GM23338 (cell line): ENCODE results near the gene FARP1. TPM values are rescaled to one million over a fixed set of nuclear protein-coding genes. Genes with fewer than 3 reads are reported as not detected.

Experiments used
- ATAC-seq: fragments of 200-7000 bp; cut with Tn5 transposase; 3 replicates; pipeline ENCODE4 v1.9.1; 2020
- DNase-seq: peaks from one replicate; pipeline ENCODE4 v3.0.0-alpha.2; 2015; ENCODE audit warnings: low spot score
- H2AFZ ChIP-seq: fragments of 200-600 bp; sonication (generic); 2 replicates; pipeline ENCODE4 v1.8.0; 2016; ENCODE audit warnings: antibody characterized with exemption, mild to moderate bottlenecking, moderate library complexity
- H3F3A ChIP-seq: fragments of 200-600 bp; sonication (generic); replicated peaks from 2 replicates; pipeline ENCODE4 v1.8.0; 2017; ENCODE audit warnings: antibody characterized with exemption, mixed run types, low read depth
- H3K27ac ChIP-seq: fragments of 200-600 bp; sonication (generic); 2 replicates; pipeline ENCODE4 v1.6.1; 2016; ENCODE audit warnings: low read depth
- H3K27me3 ChIP-seq: fragments of 200-600 bp; sonication (generic); 2 replicates; pipeline ENCODE4 v1.8.0; 2016; ENCODE audit warnings: mild to moderate bottlenecking, mixed run types, moderate library complexity; ENCODE audit not compliant: insufficient read depth
- H3K36me3 ChIP-seq: fragments of 200-600 bp; sonication (generic); 2 replicates; pipeline ENCODE4 v1.8.0; 2016; ENCODE audit warnings: mild to moderate bottlenecking; ENCODE audit not compliant: insufficient read depth
- H3K4me1 ChIP-seq: fragments of 200-600 bp; sonication (generic); 2 replicates; pipeline ENCODE4 v1.8.0; 2016; ENCODE audit warnings: mild to moderate bottlenecking, moderate library complexity; ENCODE audit not compliant: insufficient read depth
- H3K4me2 ChIP-seq: fragments of 200-600 bp; sonication (generic); 2 replicates; pipeline ENCODE4 v1.7.1; 2017; ENCODE audit warnings: mixed run types
- H3K4me3 ChIP-seq: fragments of 200-600 bp; sonication (generic); 2 replicates; pipeline ENCODE4 v1.6.1; 2016; ENCODE audit warnings: mixed run types
- H3K79me2 ChIP-seq: fragments of 200-600 bp; sonication (generic); replicated peaks from 2 replicates; pipeline ENCODE4 v1.8.0; 2017; ENCODE audit warnings: mild to moderate bottlenecking; ENCODE audit not compliant: insufficient read depth
- H3K9me2 ChIP-seq: fragments of 200-600 bp; sonication (generic); 2 replicates; pipeline ENCODE4 v1.8.0; 2017; ENCODE audit not compliant: insufficient read depth
- H4K20me1 ChIP-seq: fragments of 200-600 bp; sonication (generic); replicated peaks from 2 replicates; pipeline ENCODE4 v1.8.0; 2017; ENCODE audit warnings: mild to moderate bottlenecking; ENCODE audit not compliant: insufficient read depth
- H3K27ac Mint-ChIP-seq: 2 replicates; pipeline ENCODE4 v1.8.0; 2020; ENCODE audit warnings: inconsistent platforms, mild to moderate bottlenecking, moderate library complexity, mixed read lengths
- H3K27me3 Mint-ChIP-seq: 3 replicates; pipeline ENCODE4 v1.8.0; 2022; ENCODE audit warnings: low read depth, mild to moderate bottlenecking, moderate library complexity, mixed read lengths, inconsistent platforms; ENCODE audit not compliant: insufficient read depth, poor library complexity
- H3K36me3 Mint-ChIP-seq: 3 replicates; pipeline ENCODE4 v1.8.0; 2021; ENCODE audit warnings: low read depth, mild to moderate bottlenecking, inconsistent platforms, moderate library complexity, mixed read lengths
- H3K4me1 Mint-ChIP-seq: 3 replicates; pipeline ENCODE4 v1.8.0; 2020; ENCODE audit warnings: mild to moderate bottlenecking, inconsistent platforms, mixed read lengths
- H3K4me3 Mint-ChIP-seq: 3 replicates; pipeline ENCODE4 v1.8.0; 2021; ENCODE audit warnings: moderate library complexity, mild to moderate bottlenecking, inconsistent platforms, mixed read lengths
- H3K9me3 Mint-ChIP-seq: 3 replicates; pipeline ENCODE4 v1.8.0; 2020; ENCODE audit warnings: moderate library complexity, mild to moderate bottlenecking, inconsistent platforms, mixed read lengths
- CREB1 ChIP-seq: fragments of 250-450 bp; sonication (Bioruptor Pico); IDR thresholded peaks from 2 replicates; pipeline ENCODE4 v1.5.0; 2020; ENCODE audit warnings: low read depth, mild to moderate bottlenecking, moderate library complexity
- CTCF ChIP-seq, 2 experiments: fragments of 200-600 bp in 1 of 2; sonication (generic) in 1 of 2; conservative IDR thresholded peaks; 2 replicates each; pipeline versions ENCODE4 v1.5.1 to v1.6.1; 2016 to 2017; ENCODE audit warnings: antibody characterized with exemption in 2 of 2, low read depth in 2 of 2, mild to moderate bottlenecking in 2 of 2, moderate library complexity in 1 of 2
- EZH2phosphoT487 ChIP-seq: fragments of 200-600 bp; sonication (generic); IDR thresholded peaks from one replicate; pipeline ENCODE4 v1.8.1; 2018; ENCODE audit warnings: antibody characterized with exemption; ENCODE audit not compliant: unreplicated experiment
- JUNB ChIP-seq: IDR thresholded peaks from one replicate; pipeline ENCODE4 v1.6.1; 2016; ENCODE audit warnings: antibody characterized with exemption; ENCODE audit not compliant: unreplicated experiment
- NANOG ChIP-seq: IDR thresholded peaks from 2 replicates; pipeline ENCODE4 v1.6.1; 2016; ENCODE audit warnings: antibody characterized with exemption, borderline replicate concordance
- POLR2AphosphoS5 ChIP-seq: IDR thresholded peaks from 2 replicates; pipeline ENCODE4 v1.6.1; 2016; ENCODE audit warnings: antibody characterized with exemption, low read depth
- REST ChIP-seq: IDR thresholded peaks from one replicate; pipeline ENCODE4 v1.6.1; 2018; ENCODE audit warnings: antibody characterized with exemption; ENCODE audit not compliant: unreplicated experiment
- STAT1 ChIP-seq: IDR thresholded peaks from one replicate; pipeline ENCODE4 v1.6.1; 2016; ENCODE audit warnings: antibody characterized with exemption; ENCODE audit not compliant: unreplicated experiment
- ZNF114 ChIP-seq: fragments of 250-450 bp; sonication (Bioruptor Pico); IDR thresholded peaks from 2 replicates; pipeline ENCODE4 v1.5.0; 2020; ENCODE audit warnings: mild to moderate bottlenecking, moderate library complexity
- ZNF331 ChIP-seq: fragments of 250-450 bp; sonication (Bioruptor Pico); IDR thresholded peaks from 2 replicates; pipeline ENCODE4 v1.5.0; 2020; ENCODE audit warnings: low read depth, mild to moderate bottlenecking, moderate library complexity
- polyA plus RNA-seq: library from polyadenylated mRNA; unstranded; fragments of >200 nt; fragmentation: Nextera tagmentation; extraction: Ambion mirVana; gene quantifications from 2 replicates; pipeline ENCODE4 v1.2.1, GENCODE V29; 2016
- total RNA-seq: library from RNA; depleted of rRNA; stranded (reverse); fragments of >200 nt; shearing (Covaris generic); gene quantifications from 2 replicates; pipeline ENCODE4 v1.2.3, GENCODE V29; 2014
- TF ChIP-seq, protein P1 (sequence below): fragments of 250-450 bp; sonication (Bioruptor Pico); IDR thresholded peaks from 2 replicates; pipeline ENCODE4 v1.5.0; 2020; ENCODE audit warnings: mild to moderate bottlenecking, moderate library complexity

Gene FARP1
- total and polyA plus RNA-seq, 2 experiments from 2014 or later: 53.6 to 82.5 TPM

DNA sequence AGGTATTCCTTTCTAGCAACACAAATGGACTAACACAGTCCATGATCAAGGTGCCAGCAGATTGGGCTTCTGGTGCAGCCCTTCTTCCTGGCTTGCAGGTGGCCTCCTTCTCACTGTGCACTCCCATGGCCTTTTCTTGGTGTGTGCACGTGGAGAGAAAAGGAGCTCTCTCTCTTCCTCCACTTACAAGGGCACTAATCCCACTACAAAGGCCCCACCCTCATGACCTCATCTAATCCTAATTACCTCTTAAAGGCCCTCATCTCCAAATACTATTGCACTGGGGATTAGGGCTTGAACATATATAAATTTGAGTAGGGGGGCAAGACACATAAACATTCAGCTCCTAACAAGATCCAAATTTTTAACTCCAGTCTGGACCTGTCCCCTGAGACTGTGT lies 19.7 kb upstream of the FARP1 start:
- no peak overlapping the region for H3K27ac Mint-ChIP-seq
- Histone ChIP-seq H3K4me3 (no peak overlapping the region), H2AFZ (no peak overlapping the region), H3F3A (no peaks in the 10 kb centered on the region), H3K27ac (no peak overlapping the region), H3K4me1 (no peaks in the 10 kb centered on the region), H3K27me3 (no peaks in the 10 kb centered on the region), H3K4me2 (no peak overlapping the region), H3K9me2 (no peaks in the 10 kb centered on the region; the same call in 1 of the 2 replicates), H3K36me3 (no peaks in the 10 kb centered on the region), H4K20me1 (no peaks in the 10 kb centered on the region), H3K79me2 (no peaks in the 10 kb centered on the region)
- no peaks in the 10 kb centered on the region for H3K4me1 Mint-ChIP-seq
- H3K27me3 Mint-ChIP-seq: peaks cover 3% of the 10 kb centered on the region
- DNase-seq (no peak), ATAC-seq (no peak)
- peaks cover 5% of the 10 kb centered on the region; the same call in 1 of the 3 replicates for H3K9me3 Mint-ChIP-seq
- no peak overlapping the region for H3K4me3 Mint-ChIP-seq
- TF ChIP-seq, protein P1, sequence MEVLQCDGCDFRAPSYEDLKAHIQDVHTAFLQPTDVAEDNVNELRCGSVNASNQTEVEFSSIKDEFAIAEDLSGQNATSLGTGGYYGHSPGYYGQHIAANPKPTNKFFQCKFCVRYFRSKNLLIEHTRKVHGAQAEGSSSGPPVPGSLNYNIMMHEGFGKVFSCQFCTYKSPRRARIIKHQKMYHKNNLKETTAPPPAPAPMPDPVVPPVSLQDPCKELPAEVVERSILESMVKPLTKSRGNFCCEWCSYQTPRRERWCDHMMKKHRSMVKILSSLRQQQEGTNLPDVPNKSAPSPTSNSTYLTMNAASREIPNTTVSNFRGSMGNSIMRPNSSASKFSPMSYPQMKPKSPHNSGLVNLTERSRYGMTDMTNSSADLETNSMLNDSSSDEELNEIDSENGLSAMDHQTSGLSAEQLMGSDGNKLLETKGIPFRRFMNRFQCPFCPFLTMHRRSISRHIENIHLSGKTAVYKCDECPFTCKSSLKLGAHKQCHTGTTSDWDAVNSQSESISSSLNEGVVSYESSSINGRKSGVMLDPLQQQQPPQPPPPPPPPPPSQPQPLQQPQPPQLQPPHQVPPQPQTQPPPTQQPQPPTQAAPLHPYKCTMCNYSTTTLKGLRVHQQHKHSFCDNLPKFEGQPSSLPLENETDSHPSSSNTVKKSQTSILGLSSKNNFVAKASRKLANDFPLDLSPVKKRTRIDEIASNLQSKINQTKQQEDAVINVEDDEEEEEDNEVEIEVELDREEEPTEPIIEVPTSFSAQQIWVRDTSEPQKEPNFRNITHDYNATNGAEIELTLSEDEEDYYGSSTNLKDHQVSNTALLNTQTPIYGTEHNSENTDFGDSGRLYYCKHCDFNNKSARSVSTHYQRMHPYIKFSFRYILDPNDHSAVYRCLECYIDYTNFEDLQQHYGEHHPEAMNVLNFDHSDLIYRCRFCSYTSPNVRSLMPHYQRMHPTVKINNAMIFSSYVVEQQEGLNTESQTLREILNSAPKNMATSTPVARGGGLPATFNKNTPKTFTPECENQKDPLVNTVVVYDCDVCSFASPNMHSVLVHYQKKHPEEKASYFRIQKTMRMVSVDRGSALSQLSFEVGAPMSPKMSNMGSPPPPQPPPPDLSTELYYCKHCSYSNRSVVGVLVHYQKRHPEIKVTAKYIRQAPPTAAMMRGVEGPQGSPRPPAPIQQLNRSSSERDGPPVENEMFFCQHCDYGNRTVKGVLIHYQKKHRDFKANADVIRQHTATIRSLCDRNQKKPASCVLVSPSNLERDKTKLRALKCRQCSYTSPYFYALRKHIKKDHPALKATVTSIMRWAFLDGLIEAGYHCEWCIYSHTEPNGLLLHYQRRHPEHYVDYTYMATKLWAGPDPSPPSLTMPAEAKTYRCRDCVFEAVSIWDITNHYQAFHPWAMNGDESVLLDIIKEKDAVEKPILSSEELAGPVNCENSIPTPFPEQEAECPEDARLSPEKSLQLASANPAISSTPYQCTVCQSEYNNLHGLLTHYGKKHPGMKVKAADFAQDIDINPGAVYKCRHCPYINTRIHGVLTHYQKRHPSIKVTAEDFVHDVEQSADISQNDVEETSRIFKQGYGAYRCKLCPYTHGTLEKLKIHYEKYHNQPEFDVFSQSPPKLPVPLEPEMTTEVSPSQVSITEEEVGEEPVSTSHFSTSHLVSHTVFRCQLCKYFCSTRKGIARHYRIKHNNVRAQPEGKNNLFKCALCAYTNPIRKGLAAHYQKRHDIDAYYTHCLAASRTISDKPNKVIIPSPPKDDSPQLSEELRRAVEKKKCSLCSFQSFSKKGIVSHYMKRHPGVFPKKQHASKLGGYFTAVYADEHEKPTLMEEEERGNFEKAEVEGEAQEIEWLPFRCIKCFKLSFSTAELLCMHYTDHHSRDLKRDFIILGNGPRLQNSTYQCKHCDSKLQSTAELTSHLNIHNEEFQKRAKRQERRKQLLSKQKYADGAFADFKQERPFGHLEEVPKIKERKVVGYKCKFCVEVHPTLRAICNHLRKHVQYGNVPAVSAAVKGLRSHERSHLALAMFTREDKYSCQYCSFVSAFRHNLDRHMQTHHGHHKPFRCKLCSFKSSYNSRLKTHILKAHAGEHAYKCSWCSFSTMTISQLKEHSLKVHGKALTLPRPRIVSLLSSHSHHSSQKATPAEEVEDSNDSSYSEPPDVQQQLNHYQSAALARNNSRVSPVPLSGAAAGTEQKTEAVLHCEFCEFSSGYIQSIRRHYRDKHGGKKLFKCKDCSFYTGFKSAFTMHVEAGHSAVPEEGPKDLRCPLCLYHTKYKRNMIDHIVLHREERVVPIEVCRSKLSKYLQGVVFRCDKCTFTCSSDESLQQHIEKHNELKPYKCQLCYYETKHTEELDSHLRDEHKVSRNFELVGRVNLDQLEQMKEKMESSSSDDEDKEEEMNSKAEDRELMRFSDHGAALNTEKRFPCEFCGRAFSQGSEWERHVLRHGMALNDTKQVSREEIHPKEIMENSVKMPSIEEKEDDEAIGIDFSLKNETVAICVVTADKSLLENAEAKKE: no peak
- TF ChIP-seq JUNB (no peak), ZNF114 (CRISPR knock-in tag) (no peak), EZH2phosphoT487 (no peak), CTCF (conservative IDR thresholded peaks at IDR 0.05; ENCODE audit: low read depth in 2 of 2) (no peak), STAT1 (no peak), POLR2AphosphoS5 (no peak), ZNF331 (CRISPR knock-in tag) (no peak), NANOG (no peak), CREB1 (CRISPR knock-in tag) (no peak), REST (no peak)
- no peaks in the 10 kb centered on the region for H3K36me3 Mint-ChIP-seq
